ENCODE measurements around the gene KSR2.

DNA sequence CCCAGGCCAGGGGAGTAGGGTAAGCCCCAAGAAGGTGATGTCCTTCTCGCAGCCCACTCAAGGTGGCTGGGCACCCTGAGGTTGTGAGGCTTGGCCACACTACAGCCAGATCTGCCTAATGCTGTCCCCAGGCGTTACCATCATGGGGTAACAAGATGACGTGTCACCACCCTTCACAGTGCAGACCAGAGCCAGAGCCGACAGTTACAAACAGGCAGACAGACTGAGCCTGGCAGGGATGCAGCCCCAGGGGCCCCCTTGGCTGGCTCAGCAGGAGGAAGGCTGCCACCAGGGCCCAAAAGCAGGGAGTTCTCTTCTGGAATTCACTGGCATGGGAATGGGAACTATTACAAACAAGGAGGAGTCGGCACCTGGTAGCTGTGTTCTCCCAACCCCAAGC, 304.6 kb downstream of the KSR2 start:
- TF ChIP-seq POLR2A (IDR thresholded peaks at IDR 0.05; ENCODE audit: low read length) (no peak), GATA1 (IDR thresholded peaks at IDR 0.05; ENCODE audit: low read depth, low read length) (no peak)

Measured in erythroblast (primary cell).